Thymus (tissue), 11 donors: ENCODE measurements around the gene STIM1. TPM values are rescaled to one million over a fixed set of nuclear protein-coding genes. Genes with fewer than 3 reads are reported as not detected.
A peak's percentile ranks its signal among the peaks of the same experiment; 100 is the strongest.
"Not testable (repeated sequence)": the region's sequence is repeated elsewhere in the genome, so short reads cannot be mapped to it uniquely, and the experiment has no call there.

Experiments
- DNase-seq, 9 donors: peaks; one replicate each; pipeline ENCODE4 v3.0.0-alpha.2; 2013; ENCODE audit warnings: low spot score in 9 of 9, low read depth in 6 of 9, missing footprints in 1 of 9
- H3K27ac ChIP-seq, 2 donors: one replicate each; pipeline ENCODE4 v1.5.1; 2013; ENCODE audit warnings: control low read depth in 1 of 2, low read depth in 1 of 2, low read length in 1 of 2, mild to moderate bottlenecking in 1 of 2, moderate library complexity in 1 of 2
- H3K27me3 ChIP-seq, 2 donors: one replicate each; pipeline ENCODE4 v1.5.1; 2013; ENCODE audit warnings: low read length in 1 of 2; ENCODE audit not compliant: control insufficient read depth in 2 of 2, insufficient read depth in 1 of 2
- H3K36me3 ChIP-seq, 2 donors: one replicate each; pipeline ENCODE4 v1.5.1; 2013; ENCODE audit warnings: low read length in 1 of 2, mild to moderate bottlenecking in 1 of 2, moderate library complexity in 1 of 2; ENCODE audit not compliant: control insufficient read depth in 2 of 2, insufficient read depth in 2 of 2
- H3K4me1 ChIP-seq, 2 donors: one replicate each; pipeline ENCODE4 v1.5.1; 2013; ENCODE audit warnings: low read length in 2 of 2; ENCODE audit not compliant: control insufficient read depth in 2 of 2, insufficient read depth in 2 of 2
- H3K4me3 ChIP-seq, 2 donors: one replicate each; pipeline ENCODE4 v1.5.1; 2013; ENCODE audit warnings: low read length in 2 of 2, control low read depth in 1 of 2, mild to moderate bottlenecking in 1 of 2
- H3K9me3 ChIP-seq, 2 donors: one replicate each; pipeline ENCODE4 v1.5.1; 2013; ENCODE audit warnings: low read length in 1 of 2, mild to moderate bottlenecking in 1 of 2; ENCODE audit not compliant: control insufficient read depth in 2 of 2, insufficient read depth in 1 of 2
- WGBS: extraction: QIAGEN DNeasy Blood & Tissue Kit; methylation state at CpG from one replicate; pipeline ENCODE4 v1.1.7; 2013; 5-methylcytosine and 5-hydroxymethylcytosine counted together
- polyA plus RNA-seq: library from polyadenylated mRNA; stranded (reverse); fragments of 200-250 nt; gene quantifications from one replicate; pipeline ENCODE4 v1.2.3, GENCODE V29; 2013
- total RNA-seq: library from RNA; stranded (reverse); fragments of 120-200 nt; gene quantifications from one replicate; pipeline ENCODE4 v1.2.4, GENCODE V29; 2013
- donor health status: healthy.

Gene STIM1
- total and polyA plus RNA-seq, 2 donors = 30.8 to 33.0 TPM

GRCh38 chr11:3894128-3894731 is 38.8 kb downstream of the STIM1 start:
- H3K27ac ChIP-seq = peak overlapping the region; percentile 70 to 82
- peak in 2 of 9 donors; percentile 35 to 54 for DNase-seq
- H3K4me1 ChIP-seq = peaks cover 9 to 19% of the 10 kb centered on the region in 2 donors
- H3K9me3 ChIP-seq = no peaks in the 10 kb centered on the region
- H3K27me3 ChIP-seq = no peaks in the 10 kb centered on the region
- whole genome bisulfite sequencing = 61% methylated on average over 5 of the region's 5 CpGs
- peaks cover 0 to under 1% of the 10 kb centered on the region in 2 donors for H3K36me3 ChIP-seq
- H3K4me3 ChIP-seq = no peak overlapping the region

DNA sequence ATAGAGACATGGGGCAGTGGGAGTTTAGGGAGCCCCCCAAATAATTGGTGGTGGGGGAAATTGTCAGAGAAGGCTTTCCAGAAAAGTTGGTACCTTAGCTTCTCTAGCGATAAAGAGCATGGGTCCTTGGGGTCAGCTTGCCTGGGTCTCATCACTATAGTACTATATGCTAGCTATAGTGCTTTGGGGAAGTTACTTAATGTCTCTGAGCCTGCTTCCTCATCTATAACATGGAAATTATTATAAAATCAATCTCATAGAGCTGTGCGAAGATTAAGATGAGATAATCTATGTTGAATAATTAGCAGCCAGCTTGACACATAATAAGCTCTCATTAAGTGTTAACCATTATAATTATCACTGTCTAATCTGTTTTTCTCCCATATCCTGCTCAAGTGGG is 41.2 kb downstream of the STIM1 start:
- no peak for DNase-seq
- 93% methylated on average over 2 of the region's 2 CpGs for WGBS
- Histone ChIP-seq H3K27me3 (no peaks in the 10 kb centered on the region), H3K9me3 (no peaks in the 10 kb centered on the region), H3K4me3 (no peak overlapping the region), H3K27ac (no peak overlapping the region), H3K36me3 (no peaks in the 10 kb centered on the region), H3K4me1 (peaks cover 12 to 21% of the 10 kb centered on the region in 2 donors)

DNA sequence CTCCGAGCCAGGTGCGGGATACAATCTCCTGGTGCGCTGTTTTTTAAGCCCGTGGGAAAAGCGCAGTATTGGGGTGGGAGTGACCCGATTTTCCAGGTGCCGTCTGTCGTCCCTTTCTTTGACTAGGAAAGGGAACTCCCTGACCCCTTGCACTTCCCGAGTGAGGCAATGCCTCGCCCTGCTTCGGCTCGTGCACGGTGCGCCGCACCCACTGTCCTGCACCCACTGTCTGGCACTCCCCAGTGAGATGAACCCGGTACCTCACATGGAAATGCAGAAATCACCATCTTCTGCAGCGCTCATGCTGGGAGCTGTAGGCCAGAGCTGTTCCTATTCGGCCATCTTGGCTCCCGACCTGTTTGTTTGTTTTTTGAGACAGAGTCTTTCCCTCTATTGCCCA is 44.8 kb downstream of the STIM1 start:
- not testable (repeated sequence) for H3K9me3 ChIP-seq, H3K4me3 ChIP-seq, H3K36me3 ChIP-seq, H3K27me3 ChIP-seq, H3K27ac ChIP-seq, DNase-seq
- 94% methylated on average over 19 of the region's 19 CpGs for WGBS
- H3K4me1 ChIP-seq = peaks cover 25 to 27% of the 10 kb centered on the region in 2 donors

GRCh38 chr11:3901249-3902025 is 46.0 kb downstream of the STIM1 start:
- H3K9me3 ChIP-seq = no peaks in the 10 kb centered on the region
- H3K4me3 ChIP-seq = no peak overlapping the region
- no peaks in the 10 kb centered on the region for H3K27me3 ChIP-seq
- peaks cover 0 to 3% of the 10 kb centered on the region in 2 donors for H3K36me3 ChIP-seq
- H3K27ac ChIP-seq = no peak overlapping the region
- no peak for DNase-seq
- peaks cover 31 to 36% of the 10 kb centered on the region in 2 donors for H3K4me1 ChIP-seq
- WGBS = 94% methylated on average over 6 of the region's 6 CpGs

- Histone ChIP-seq H3K9me3 (no peaks in the 10 kb centered on the region), H3K36me3 (peaks cover 0 to 3% of the 10 kb centered on the region in 2 donors), H3K4me1 (peaks cover 33 to 38% of the 10 kb centered on the region in 2 donors), H3K27me3 (no peaks in the 10 kb centered on the region), H3K27ac (no peak overlapping the region), H3K4me3 (no peak overlapping the region)
- 81% methylated on average over 7 of the region's 7 CpGs for WGBS
- no peak for DNase-seq
Observed at GRCh38 chr11:3902441-3902840, 47.0 kb downstream of the STIM1 start.

GRCh38 chr11:3903207-3903896 is 47.9 kb downstream of the STIM1 start:
- Histone ChIP-seq H3K4me1 (peaks cover 39 to 46% of the 10 kb centered on the region in 2 donors), H3K9me3 (no peaks in the 10 kb centered on the region), H3K27me3 (no peaks in the 10 kb centered on the region), H3K4me3 (no peak overlapping the region), H3K27ac (no peak overlapping the region), H3K36me3 (peaks cover 0 to 3% of the 10 kb centered on the region in 2 donors)
- 99% methylated on average over 1 of the region's 1 CpG for WGBS
- DNase-seq = no peak

GRCh38 chr11:3904228-3904627 is 48.8 kb downstream of the STIM1 start:
- over 99% methylated on average over 5 of the region's 5 CpGs for WGBS
- peak overlapping the region in 1 of 2 donors; percentile 52 for H3K27ac ChIP-seq

GRCh38 chr11:3905080-3905953 is 49.9 kb downstream of the STIM1 start:
- peak in 7 of 9 donors; percentile 45 to 79 (median 51) for DNase-seq
- no peaks in the 10 kb centered on the region for H3K9me3 ChIP-seq
- WGBS = 61% methylated on average over 3 of the region's 3 CpGs
- H3K4me3 ChIP-seq = no peak overlapping the region
- H3K27ac ChIP-seq = peak overlapping the region; percentile 1 to 76
- peaks cover 0 to 5% of the 10 kb centered on the region in 2 donors for H3K36me3 ChIP-seq
- peaks cover 46 to 55% of the 10 kb centered on the region in 2 donors for H3K4me1 ChIP-seq
- no peaks in the 10 kb centered on the region for H3K27me3 ChIP-seq

More at GRCh38 chr11:3904228-3904627, 48.8 kb downstream of the STIM1 start:
- Histone ChIP-seq H3K9me3 (no peaks in the 10 kb centered on the region), H3K4me1 (peaks cover 46 to 54% of the 10 kb centered on the region in 2 donors), H3K4me3 (no peak overlapping the region), H3K36me3 (peaks cover 0 to 3% of the 10 kb centered on the region in 2 donors), H3K27me3 (no peaks in the 10 kb centered on the region)
- no peak for DNase-seq
